NCI-H146 treated with DMSO at 0.1 percent for 48 hours (cell line): ENCODE data around the gene KRTAP4-5.
"Not testable (repeated sequence)": the region's sequence is repeated elsewhere in the genome, so short reads cannot be mapped to it uniquely, and the experiment has no call there.

ENCODE experiments used
- DNase-seq: peaks from one replicate; lab custom pipeline; 2025; ENCODE audit not compliant: unreplicated experiment; lab: John Stamatoyannopoulos, UW

Gene KRTAP4-5

GRCh38 chr17:41147531-41148204 is 2.0 kb downstream of the KRTAP4-5 start:
- no peak for DNase-seq

GRCh38 chr17:41145261-41145660 is 4.4 kb downstream of the KRTAP4-5 start:
- no peak for DNase-seq

GRCh38 chr17:41144846-41145245 is 4.8 kb downstream of the KRTAP4-5 start:
- DNase-seq = no peak

- no peak for DNase-seq
Measured at GRCh38 chr17:41141361-41141760, 8.3 kb downstream of the KRTAP4-5 start.

GRCh38 chr17:41140360-41141131 is 9.1 kb downstream of the KRTAP4-5 start, which contains the start of gene KRTAP4-6:
KRTAP4-6 (minus strand) TSS chr17:41140544; CDS start chr17:41140487, 57 bp downstream.
- DNase-seq = no peak

GRCh38 chr17:41139865-41140264 is 9.8 kb downstream of the KRTAP4-5 start:
- not testable (repeated sequence) for DNase-seq

GRCh38 chr17:41133880-41134735 is 15.5 kb downstream of the KRTAP4-5 start:
- DNase-seq = no peak

GRCh38 chr17:41131979-41132378 is 17.6 kb downstream of the KRTAP4-5 start:
- DNase-seq = no peak

- no peak for DNase-seq
Measured at GRCh38 chr17:41127371-41127770, 22.3 kb downstream of the KRTAP4-5 start.

- DNase-seq = no peak
Measured at GRCh38 chr17:41126412-41126811, 23.2 kb downstream of the KRTAP4-5 start.

GRCh38 chr17:41125064-41125463 is 24.6 kb downstream of the KRTAP4-5 start:
- no peak for DNase-seq

- DNase-seq = not testable (repeated sequence)
Measured at GRCh38 chr17:41123991-41124371, 25.6 kb downstream of the KRTAP4-5 start, which contains the start of gene KRTAP4-12. KRTAP4-12 (minus strand) TSS chr17:41124182; CDS start chr17:41124122, 60 bp downstream.

GRCh38 chr17:41123292-41123990 is 26.2 kb downstream of the KRTAP4-5 start:
- not testable (repeated sequence) for DNase-seq

- DNase-seq = no peak
Measured at GRCh38 chr17:41121742-41122141, 27.9 kb downstream of the KRTAP4-5 start.

- not testable (repeated sequence) for DNase-seq
Measured at GRCh38 chr17:41119696-41120690, 29.6 kb downstream of the KRTAP4-5 start.

GRCh38 chr17:41118721-41119120 is 30.9 kb downstream of the KRTAP4-5 start:
- no peak for DNase-seq

- DNase-seq = not testable (repeated sequence)
Measured at GRCh38 chr17:41117846-41118386, 31.7 kb downstream of the KRTAP4-5 start, which contains the start of gene KRTAP4-11. KRTAP4-11 (minus strand) TSS chr17:41118373; CDS start chr17:41118315, 58 bp downstream.

GRCh38 chr17:41116297-41116696 is 33.3 kb downstream of the KRTAP4-5 start:
- DNase-seq = no peak
